HG02798 (cell line): Measurements from ENCODE around the gene SNAP47.

ENCODE experiments used
- ATAC-seq: cut with Tn5 transposase; IDR thresholded peaks from one replicate; pipeline ENCODE4 v1.9.1; 2021; ENCODE audit warnings: mild to moderate bottlenecking; ENCODE audit not compliant: unreplicated experiment, poor library complexity

The SNAP47 gene

DNA sequence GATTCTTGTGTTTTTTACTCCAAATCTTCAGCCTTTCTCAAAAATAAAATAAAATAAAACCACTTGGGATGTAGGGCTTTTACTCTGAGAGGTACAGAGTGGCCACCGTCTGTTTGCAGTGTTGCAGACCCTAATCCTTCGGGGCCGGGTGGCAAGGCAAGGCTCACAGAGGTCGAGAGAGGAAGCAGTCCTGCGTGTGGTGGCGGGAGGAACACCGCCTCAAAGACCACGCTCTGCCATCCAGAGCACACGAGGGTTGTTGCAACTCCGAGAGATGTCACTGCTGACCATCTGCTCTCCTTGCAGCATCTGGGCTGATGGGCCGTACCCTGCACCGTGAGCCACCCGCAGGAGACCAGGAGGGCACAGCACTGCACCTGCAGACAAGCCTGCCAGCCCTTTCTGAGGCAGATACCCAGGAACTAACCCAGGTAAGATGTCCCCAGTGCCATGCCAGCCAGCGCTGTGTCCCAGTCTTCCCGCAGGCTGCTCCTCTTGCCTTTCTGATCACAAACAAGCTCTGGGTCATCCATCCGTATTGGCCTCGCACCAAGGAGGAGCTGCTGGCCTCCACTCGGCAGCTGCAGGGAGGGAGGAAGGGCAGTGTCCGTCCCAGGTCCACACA, 31.5 kb downstream of the SNAP47 start:
- ATAC-seq, result no peak

DNA sequence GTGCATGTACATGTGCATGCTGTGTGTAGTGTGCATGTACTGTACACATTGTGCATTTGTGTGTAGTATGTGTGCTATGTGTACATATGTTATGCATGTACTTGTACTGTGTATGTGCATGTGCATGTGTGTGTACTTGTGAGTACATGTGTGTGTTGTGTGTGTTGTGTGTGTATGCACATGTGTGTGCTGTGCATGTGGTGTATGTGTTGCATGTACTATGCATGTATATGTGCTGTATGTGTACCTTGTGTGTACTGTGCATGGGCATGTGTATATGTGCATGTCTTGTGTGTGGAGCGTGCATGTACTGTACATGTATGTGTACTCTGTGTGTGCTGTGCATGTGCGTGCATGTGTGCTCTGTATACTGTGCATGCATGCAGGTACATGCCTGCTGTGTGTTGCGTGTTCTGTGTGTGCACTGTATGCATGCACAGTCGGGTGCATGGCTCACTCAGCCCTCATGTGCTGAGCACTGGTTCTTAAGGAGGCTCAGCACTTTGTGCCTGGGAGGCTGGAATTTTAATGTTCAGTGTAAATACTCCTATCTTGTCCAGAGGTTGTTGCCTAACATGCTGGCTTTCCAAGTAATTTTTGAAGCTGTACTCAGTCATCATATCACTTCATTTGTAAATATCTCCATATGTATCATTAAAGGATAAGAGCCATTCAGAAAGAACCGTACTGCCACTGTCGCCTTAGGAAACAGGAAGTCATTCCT, 32.3 kb downstream of the SNAP47 start:
- no peak for ATAC-seq

DNA sequence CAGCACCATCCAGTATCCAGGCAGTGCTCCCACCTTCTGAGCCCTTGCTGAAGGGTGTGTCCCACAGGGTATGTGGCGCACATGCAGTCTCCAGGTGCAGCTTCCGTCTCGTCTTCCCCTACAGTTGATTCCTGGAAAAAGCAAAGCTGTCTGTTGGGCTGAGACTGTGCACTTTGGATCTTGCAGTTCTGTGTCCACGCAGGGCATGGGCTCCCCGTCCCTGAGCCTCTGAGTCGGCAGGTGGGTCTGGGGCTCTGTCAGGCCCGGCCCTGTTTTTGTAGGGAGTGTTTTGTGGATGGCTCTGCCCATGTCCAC, 32.8 kb downstream of the SNAP47 start:
- no peak for ATAC-seq

GRCh38 chr1:227768640-227769039, 33.4 kb downstream of the SNAP47 start:
- ATAC-seq, result no peak

- no peak for ATAC-seq
These were observed 34.1 kb downstream of the SNAP47 start for GRCh38 chr1:227769047-227769935.

GRCh38 chr1:227769936-227770494, 34.8 kb downstream of the SNAP47 start:
- ATAC-seq, result no peak

GRCh38 chr1:227770812-227771211, 35.6 kb downstream of the SNAP47 start:
- ATAC-seq, result no peak

DNA sequence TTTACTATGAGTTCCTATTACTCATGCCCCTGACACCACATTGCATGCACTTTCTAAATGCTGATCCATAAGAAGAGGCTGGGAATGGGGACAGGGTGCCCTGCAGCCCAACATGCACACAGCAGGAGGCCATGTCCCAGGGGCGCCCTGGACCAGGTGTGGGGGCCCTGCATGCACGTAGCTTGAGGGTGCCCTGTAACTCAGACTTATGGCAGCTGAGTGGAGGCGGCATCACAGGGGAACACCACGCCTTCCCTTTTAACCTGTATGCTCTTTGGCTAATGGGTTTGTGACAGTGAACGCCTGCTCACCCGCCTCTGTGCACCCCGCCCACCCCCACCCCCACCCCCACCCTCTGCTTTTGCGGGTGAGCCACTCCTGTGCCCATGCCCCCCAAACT, 36.1 kb downstream of the SNAP47 start:
- no peak for ATAC-seq

GRCh38 chr1:227771771-227772170, 36.5 kb downstream of the SNAP47 start:
- no peak for ATAC-seq

DNA sequence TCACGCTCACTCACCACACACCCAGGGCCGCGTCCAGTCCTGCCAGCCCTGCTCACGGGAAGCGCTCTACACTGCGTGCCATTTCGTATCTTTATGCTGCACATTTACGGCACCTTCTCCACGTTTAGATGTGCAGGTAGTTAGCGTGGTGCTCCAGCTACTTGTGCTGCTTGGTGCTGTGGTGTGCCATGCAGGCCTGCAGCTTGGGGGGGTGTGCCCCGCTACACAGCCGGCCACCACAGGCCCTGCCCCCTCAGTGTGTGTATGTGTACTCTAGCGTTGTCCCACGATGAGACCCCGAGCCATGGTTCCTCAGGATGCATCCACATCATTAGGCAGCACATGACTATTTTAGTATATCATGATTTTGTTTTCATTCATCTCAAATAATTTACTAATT, 38.3 kb downstream of the SNAP47 start:
- ATAC-seq, result no peak

DNA sequence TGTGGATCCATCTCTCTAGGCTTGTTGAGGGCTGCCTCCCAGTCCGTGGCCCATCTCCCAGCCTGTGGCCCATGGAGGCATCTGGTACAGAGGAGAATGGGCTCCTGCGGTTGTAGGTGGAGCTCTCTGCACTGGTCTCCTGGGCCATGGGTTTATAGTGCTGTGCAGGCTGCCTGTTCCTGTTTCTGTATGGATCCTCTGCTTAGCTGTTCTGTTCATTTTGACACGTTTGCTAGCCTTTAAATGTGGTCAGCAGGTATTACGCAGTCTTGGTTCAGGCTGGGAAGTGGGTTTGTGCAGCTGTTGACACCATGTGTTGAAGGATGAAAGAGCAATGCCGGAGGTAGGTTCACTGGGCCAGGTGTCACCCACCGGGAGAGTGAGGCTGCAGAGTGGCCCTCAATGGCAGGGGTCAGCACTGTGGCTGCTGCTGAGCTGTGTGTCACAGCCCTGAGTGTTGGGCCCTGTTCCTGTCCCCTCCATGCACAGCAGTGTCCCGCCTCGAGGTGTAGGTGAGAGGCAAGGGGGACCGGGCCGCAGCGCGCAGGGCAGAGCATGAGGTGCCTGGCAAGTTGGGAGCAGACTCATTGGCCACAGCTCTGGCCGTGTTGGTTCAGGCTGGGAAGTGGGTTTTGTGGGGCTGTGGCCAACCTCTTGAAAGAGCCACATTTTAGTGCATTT, 39.0 kb downstream of the SNAP47 start:
- no peak for ATAC-seq

- ATAC-seq, result no peak
These were observed 39.8 kb downstream of the SNAP47 start for GRCh38 chr1:227774821-227775661.

DNA sequence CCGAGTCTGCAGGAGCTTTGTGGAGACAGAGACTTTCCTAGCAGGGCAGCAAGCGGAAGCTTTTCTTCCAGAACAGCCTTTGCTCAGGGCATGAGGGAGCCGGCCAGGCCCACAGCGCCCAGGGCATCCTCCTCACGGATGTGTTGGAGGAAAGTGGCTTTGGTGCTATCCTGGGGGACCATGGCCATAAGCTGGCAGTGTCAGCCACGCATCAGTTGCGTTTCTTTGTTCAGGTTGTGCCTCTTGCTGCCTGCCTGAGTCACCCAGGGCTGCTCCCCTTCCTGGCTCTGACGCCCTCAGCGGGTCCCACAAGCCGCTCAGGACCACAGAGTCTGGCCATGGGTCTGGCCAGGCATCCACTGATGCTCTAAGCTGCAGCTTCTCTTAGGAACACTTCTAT, 40.6 kb downstream of the SNAP47 start:
- no peak for ATAC-seq

DNA sequence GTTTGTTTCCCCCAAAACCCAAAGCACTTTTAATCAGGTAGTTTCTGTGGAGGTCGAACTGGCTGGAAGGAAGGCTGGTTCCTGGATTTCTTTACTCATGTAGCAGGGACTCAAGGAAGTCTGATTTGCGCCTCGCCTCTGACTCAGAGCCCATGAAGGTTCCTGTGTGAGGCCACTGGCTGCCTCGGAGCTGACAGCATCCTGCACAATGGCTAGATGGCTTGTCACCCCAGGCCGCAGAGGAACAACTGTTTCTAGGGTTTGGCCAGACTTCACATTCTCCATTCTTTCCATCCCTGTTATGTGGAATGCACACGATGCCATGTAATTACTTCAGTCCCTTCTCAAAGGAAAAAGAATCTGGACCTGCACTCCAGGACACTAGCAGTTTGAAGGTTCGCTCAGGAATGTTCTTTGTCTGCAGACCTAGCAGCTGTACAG, 41.1 kb downstream of the SNAP47 start:
- no peak for ATAC-seq

- ATAC-seq, result no peak
These were observed 41.9 kb downstream of the SNAP47 start for GRCh38 chr1:227777156-227777555.

DNA sequence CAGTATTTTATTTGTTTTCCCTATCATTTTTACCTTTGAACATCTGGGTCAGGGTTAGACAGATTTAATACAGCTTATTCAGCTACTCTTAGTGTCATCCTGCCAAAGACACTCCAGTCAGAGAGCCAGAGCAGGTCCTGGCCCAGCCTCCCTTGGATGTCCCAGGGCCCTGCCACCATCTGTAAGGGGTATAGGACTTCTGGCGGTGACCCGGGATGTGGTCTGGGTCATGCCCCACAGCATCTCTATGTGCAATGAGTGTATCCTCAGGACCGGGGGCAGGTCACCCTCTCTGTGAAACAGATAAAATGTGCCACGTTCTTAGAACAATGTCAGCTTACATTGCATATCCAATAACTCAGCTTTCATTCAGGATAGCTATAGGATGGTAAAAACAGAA, 42.4 kb downstream of the SNAP47 start:
- no peak for ATAC-seq

DNA sequence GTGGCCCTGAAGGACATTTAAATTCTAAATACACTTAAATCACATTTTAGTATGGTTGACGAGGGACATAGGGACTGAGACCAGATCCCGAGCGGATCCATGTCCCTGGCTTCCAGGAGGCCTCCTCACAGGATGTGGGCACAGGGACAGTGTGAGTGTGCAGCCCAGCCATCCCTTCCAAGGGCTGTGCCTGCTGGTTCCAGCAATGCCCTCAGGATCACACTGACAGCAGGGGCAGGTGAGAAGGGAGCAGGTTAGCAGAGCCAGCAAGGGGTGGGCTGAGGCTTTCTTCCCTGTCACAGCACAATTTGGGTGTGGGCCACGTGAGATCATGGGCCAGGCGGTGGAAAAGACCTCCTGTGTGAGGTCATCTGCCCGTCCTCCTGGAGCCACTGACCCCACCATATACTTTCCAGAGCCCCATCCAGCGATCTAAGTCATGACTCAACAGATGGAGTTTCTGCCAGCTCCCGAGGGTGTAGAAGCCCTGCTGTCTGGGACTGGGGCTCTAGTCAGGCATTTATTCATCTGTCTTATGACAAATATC, 43.2 kb downstream of the SNAP47 start:
- no peak for ATAC-seq

GRCh38 chr1:227779021-227779441, 43.8 kb downstream of the SNAP47 start:
- no peak for ATAC-seq

GRCh38 chr1:227779685-227780084, 44.5 kb downstream of the SNAP47 start:
- no peak for ATAC-seq
